ENCODE results near the gene USH2A. TPM values are rescaled to one million over a fixed set of nuclear protein-coding genes. Genes with fewer than 3 reads are reported as not detected.

The USH2A gene
- total RNA-seq, 2 donors from 2014 or later, result 0.74 TPM; not detected in 1

DNA sequence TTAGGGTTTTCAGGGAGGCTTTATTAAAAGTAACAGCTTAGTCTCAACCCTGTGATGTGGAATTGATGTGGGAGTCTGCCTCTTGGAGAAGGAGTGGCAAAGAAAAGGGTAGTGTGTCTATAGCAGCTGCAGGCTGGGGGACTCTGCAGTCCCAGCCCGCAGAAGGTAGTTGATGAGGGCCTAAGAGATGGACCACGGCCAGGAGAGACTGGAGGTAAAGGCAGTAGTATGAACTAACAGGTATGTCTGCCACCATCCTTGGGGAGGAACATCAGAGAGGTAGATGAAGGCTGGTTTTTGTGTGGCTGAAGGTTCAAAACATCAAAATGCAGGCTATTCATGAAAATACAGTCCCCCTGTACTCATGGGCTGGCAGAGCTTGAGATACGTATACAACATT lies 744.0 kb downstream of the USH2A start:
- H3K4me1 ChIP-seq (replicated peaks), result no peaks in the 10 kb centered on the region
- intact Hi-C loops (cut with DNase I), result no loop called here
- TF ChIP-seq, protein P1, sequence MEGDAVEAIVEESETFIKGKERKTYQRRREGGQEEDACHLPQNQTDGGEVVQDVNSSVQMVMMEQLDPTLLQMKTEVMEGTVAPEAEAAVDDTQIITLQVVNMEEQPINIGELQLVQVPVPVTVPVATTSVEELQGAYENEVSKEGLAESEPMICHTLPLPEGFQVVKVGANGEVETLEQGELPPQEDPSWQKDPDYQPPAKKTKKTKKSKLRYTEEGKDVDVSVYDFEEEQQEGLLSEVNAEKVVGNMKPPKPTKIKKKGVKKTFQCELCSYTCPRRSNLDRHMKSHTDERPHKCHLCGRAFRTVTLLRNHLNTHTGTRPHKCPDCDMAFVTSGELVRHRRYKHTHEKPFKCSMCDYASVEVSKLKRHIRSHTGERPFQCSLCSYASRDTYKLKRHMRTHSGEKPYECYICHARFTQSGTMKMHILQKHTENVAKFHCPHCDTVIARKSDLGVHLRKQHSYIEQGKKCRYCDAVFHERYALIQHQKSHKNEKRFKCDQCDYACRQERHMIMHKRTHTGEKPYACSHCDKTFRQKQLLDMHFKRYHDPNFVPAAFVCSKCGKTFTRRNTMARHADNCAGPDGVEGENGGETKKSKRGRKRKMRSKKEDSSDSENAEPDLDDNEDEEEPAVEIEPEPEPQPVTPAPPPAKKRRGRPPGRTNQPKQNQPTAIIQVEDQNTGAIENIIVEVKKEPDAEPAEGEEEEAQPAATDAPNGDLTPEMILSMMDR (IDR thresholded peaks at IDR 0.05), result no peak
- TF ChIP-seq POLR2A (IDR thresholded peaks at IDR 0.05) (no peak), POLR2AphosphoS5 (IDR thresholded peaks at IDR 0.05) (no peak)
- no peaks in the 10 kb centered on the region for H3K36me3 ChIP-seq
- no peak overlapping the region for H3K4me3 ChIP-seq
- H3K9me3 ChIP-seq, result no peaks in the 10 kb centered on the region
- 90% methylated on average over 3 of the region's 3 CpGs for WGBS
- H3K27me3 ChIP-seq (replicated peaks; ENCODE audit: insufficient read depth), result no peaks in the 10 kb centered on the region
- DNase-seq (ENCODE audit: low spot score), result no peak
- no peak overlapping the region for H3K27ac ChIP-seq

- Histone ChIP-seq H3K4me1 (replicated peaks) (no peaks in the 10 kb centered on the region), H3K9me3 (no peaks in the 10 kb centered on the region), H3K4me3 (no peak overlapping the region), H3K27me3 (replicated peaks; ENCODE audit: insufficient read depth) (no peaks in the 10 kb centered on the region), H3K27ac (no peak overlapping the region), H3K36me3 (no peaks in the 10 kb centered on the region)
- TF ChIP-seq POLR2AphosphoS5 (IDR thresholded peaks at IDR 0.05), result no peak
- TF ChIP-seq POLR2A (IDR thresholded peaks at IDR 0.05), result no peak
- TF ChIP-seq, protein P1 (IDR thresholded peaks at IDR 0.05), result no peak
- no peak for DNase-seq (ENCODE audit: low spot score)
- intact Hi-C loops (cut with DNase I), result no loop called here
- WGBS, result 79% methylated on average over 4 of the region's 4 CpGs
Measured at GRCh38 chr1:215677112-215677511, 746.1 kb downstream of the USH2A start.

DNA sequence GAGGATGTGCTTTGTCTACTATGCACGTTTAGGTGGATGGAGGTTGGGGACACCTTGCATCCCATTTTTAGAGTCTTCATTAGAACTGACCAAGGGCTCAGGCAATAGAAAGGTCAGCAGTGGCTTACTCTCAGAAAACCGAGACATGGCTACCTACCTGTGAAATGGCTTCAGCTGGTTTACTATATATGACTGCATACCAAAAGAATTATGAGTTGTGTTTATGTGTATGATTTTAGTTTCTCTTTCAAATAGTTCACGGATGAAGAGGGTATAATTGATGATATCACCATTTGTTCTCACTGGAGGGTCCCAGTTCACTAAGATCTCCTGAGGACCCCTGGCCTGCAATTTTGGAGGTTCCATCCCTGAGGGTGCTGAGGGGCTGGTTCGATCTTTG lies 749.3 kb downstream of the USH2A start:
- no peaks in the 10 kb centered on the region for H3K9me3 ChIP-seq
- no peak overlapping the region for H3K27ac ChIP-seq
- H3K27me3 ChIP-seq (replicated peaks; ENCODE audit: insufficient read depth), result no peaks in the 10 kb centered on the region
- intact Hi-C loops (cut with DNase I), result no loop called here
- TF ChIP-seq, protein P1 (IDR thresholded peaks at IDR 0.05), result no peak
- TF ChIP-seq POLR2A (IDR thresholded peaks at IDR 0.05), result no peak
- TF ChIP-seq POLR2AphosphoS5 (IDR thresholded peaks at IDR 0.05), result no peak
- WGBS, result 80% methylated on average over 4 of the region's 4 CpGs
- DNase-seq (ENCODE audit: low spot score), result no peak
- no peak overlapping the region for H3K4me3 ChIP-seq
- no peaks in the 10 kb centered on the region for H3K36me3 ChIP-seq
- H3K4me1 ChIP-seq (replicated peaks), result no peaks in the 10 kb centered on the region

GRCh38 chr1:215672482-215672881 lies 750.8 kb downstream of the USH2A start:
- TF ChIP-seq POLR2A (IDR thresholded peaks at IDR 0.05) (no peak), POLR2AphosphoS5 (IDR thresholded peaks at IDR 0.05) (no peak)
- TF ChIP-seq, protein P1 (IDR thresholded peaks at IDR 0.05), result no peak
- WGBS, result 71% methylated on average over 2 of the region's 2 CpGs
- H3K4me1 ChIP-seq (replicated peaks), result no peaks in the 10 kb centered on the region

GRCh38 chr1:215669806-215670491 lies 753.3 kb downstream of the USH2A start:
- Histone ChIP-seq H3K27ac (no peak overlapping the region), H3K4me1 (replicated peaks) (no peaks in the 10 kb centered on the region), H3K4me3 (no peak overlapping the region), H3K9me3 (no peaks in the 10 kb centered on the region), H3K36me3 (no peaks in the 10 kb centered on the region), H3K27me3 (replicated peaks; ENCODE audit: insufficient read depth) (no peaks in the 10 kb centered on the region)
- no peak for DNase-seq (ENCODE audit: low spot score)
- intact Hi-C loops (cut with DNase I), result no loop called here
- WGBS, result 38% methylated on average over 4 of the region's 4 CpGs
- TF ChIP-seq POLR2AphosphoS5 (IDR thresholded peaks at IDR 0.05) (no peak), POLR2A (IDR thresholded peaks at IDR 0.05) (no peak)
- TF ChIP-seq, protein P1 (IDR thresholded peaks at IDR 0.05), result no peak

More at GRCh38 chr1:215672482-215672881, 750.8 kb downstream of the USH2A start:
- no peaks in the 10 kb centered on the region for H3K27me3 ChIP-seq (replicated peaks; ENCODE audit: insufficient read depth)
- intact Hi-C loops (cut with DNase I), result no loop called here
- DNase-seq (ENCODE audit: low spot score), result no peak
- no peaks in the 10 kb centered on the region for H3K9me3 ChIP-seq
- H3K4me3 ChIP-seq, result no peak overlapping the region
- H3K36me3 ChIP-seq, result no peaks in the 10 kb centered on the region
- no peak overlapping the region for H3K27ac ChIP-seq

All from prostate gland (tissue), 2 donors.